PC-9 (cell line): ENCODE results near the gene DIP2C. TPM values are rescaled to one million over a fixed set of nuclear protein-coding genes. Genes with fewer than 3 reads are reported as not detected.

Experiments used
- BruUV-seq: library from RNA; stranded (reverse); fragments of 400-500 nt; replicated peaks from 2 replicates; lab custom pipeline; 2021; lab: Mats Ljungman, UMichigan
- CTCF ChIA-PET: fragments of 300-600 bp; sonication (Branson Sonifier 250); formaldehyde crosslinking; loops from one replicate; lab custom pipeline; 2022; ENCODE audit warnings: antibody characterized with exemption; lab: Charles Lee
- POLR2A ChIA-PET: fragments of 300-600 bp; sonication (Branson Sonifier 250); formaldehyde crosslinking; loops from one replicate; lab custom pipeline; 2022; ENCODE audit warnings: antibody characterized with exemption; ENCODE audit not compliant: unreplicated experiment; lab: Charles Lee
- DNase-seq, 2 experiments: peaks; one replicate each; pipeline versions ENCODE4 v3.0.0 to v3.0.0-alpha.2; 2015 to 2022; ENCODE audit warnings: mixed read lengths in 1 of 2
- H2AFZ ChIP-seq: fragments of 200-600 bp; sonication (generic); 2 replicates; pipeline ENCODE4 v1.8.1; 2017; ENCODE audit warnings: antibody characterized with exemption
- H3F3A ChIP-seq: fragments of 200-600 bp; sonication (generic); 2 replicates; pipeline ENCODE4 v1.8.1; 2017; ENCODE audit warnings: antibody characterized with exemption, mild to moderate bottlenecking, low read depth; ENCODE audit not compliant: insufficient read depth
- H3K27ac ChIP-seq: fragments of 200-600 bp; sonication (generic); 2 replicates; pipeline ENCODE4 v1.6.1; 2016; ENCODE audit warnings: mixed run types
- H3K27me3 ChIP-seq: fragments of 200-600 bp; sonication (generic); 2 replicates; pipeline ENCODE4 v1.6.1; 2016; ENCODE audit warnings: low read depth, mixed run types; ENCODE audit not compliant: insufficient read depth
- H3K36me3 ChIP-seq: fragments of 200-600 bp; sonication (generic); 2 replicates; pipeline ENCODE4 v1.6.1; 2016; ENCODE audit warnings: low read depth, mixed run types
- H3K4me1 ChIP-seq: fragments of 200-600 bp; sonication (generic); replicated peaks from 2 replicates; pipeline ENCODE4 v1.6.1; 2016; ENCODE audit warnings: mixed run types; ENCODE audit not compliant: insufficient read depth
- H3K4me2 ChIP-seq: fragments of 200-600 bp; sonication (generic); 2 replicates; pipeline ENCODE4 v1.6.1; 2017; ENCODE audit warnings: mixed run types
- H3K4me3 ChIP-seq: fragments of 200-600 bp; sonication (generic); 2 replicates; pipeline ENCODE4 v1.6.1; 2016; ENCODE audit warnings: mixed run types
- H3K79me2 ChIP-seq: fragments of 200-600 bp; sonication (generic); 2 replicates; pipeline ENCODE4 v1.6.1; 2017; ENCODE audit warnings: low read depth, mixed run types
- H3K9me2 ChIP-seq: fragments of 200-600 bp; sonication (generic); 2 replicates; pipeline ENCODE4 v1.8.1; 2017; ENCODE audit warnings: mild to moderate bottlenecking; ENCODE audit not compliant: insufficient read depth
- H3K9me3 ChIP-seq: fragments of 200-600 bp; sonication (generic); 2 replicates; pipeline ENCODE4 v1.8.1; 2016; ENCODE audit warnings: low read depth; ENCODE audit not compliant: insufficient read depth
- H4K20me1 ChIP-seq: fragments of 200-600 bp; sonication (generic); 2 replicates; pipeline ENCODE4 v1.8.1; 2017; ENCODE audit not compliant: insufficient read depth
- CTCF ChIP-seq: fragments of 200-600 bp; sonication (generic); conservative IDR thresholded peaks from 2 replicates; pipeline ENCODE4 v1.6.1; 2017; ENCODE audit warnings: mixed run types, antibody characterized with exemption, mild to moderate bottlenecking, moderate library complexity
- EZH2 ChIP-seq: fragments of 200-600 bp; sonication (generic); IDR thresholded peaks from 2 replicates; pipeline ENCODE4 v1.8.0; 2017; ENCODE audit warnings: antibody characterized with exemption, low read depth
- intact Hi-C: fragments of 100-400 bp; cut with micrococcal nuclease; formaldehyde crosslinking; loops from one replicate; pipeline ENCODE4 v1.10.0; 2022; ENCODE audit not compliant: unreplicated experiment
- total RNA-seq: library from RNA; stranded (reverse); gene quantifications from 2 replicates; pipeline ENCODE4 v1.2.3, GENCODE V29; 2021

Gene DIP2C
- total RNA-seq, 1 experiment from 2014 or later, result 0.83 TPM

- ChIA-PET CTCF (no interaction called here), POLR2A (no interaction called here)
- Histone ChIP-seq H3F3A (no peaks in the 10 kb centered on the region), H3K27me3 (peaks cover 10% of the 10 kb centered on the region; the same call in 1 of the 2 replicates), H3K4me3 (no peak overlapping the region), H3K4me2 (no peak overlapping the region), H3K79me2 (no peaks in the 10 kb centered on the region), H3K27ac (no peak overlapping the region), H2AFZ (no peak overlapping the region), H3K4me1 (no peaks in the 10 kb centered on the region), H4K20me1 (no peaks in the 10 kb centered on the region), H3K9me3 (no peaks in the 10 kb centered on the region), H3K36me3 (no peaks in the 10 kb centered on the region), H3K9me2 (no peaks in the 10 kb centered on the region)
- no peak for TF ChIP-seq CTCF
- no peak for DNase-seq
- intact Hi-C loops, result no loop called here
- BruUV-seq, result no TSS peak
Measured at GRCh38 chr10:675532-675931, 13.9 kb downstream of the DIP2C start.

- Histone ChIP-seq H3K4me3 (no peak overlapping the region), H3K4me1 (no peaks in the 10 kb centered on the region), H3K27ac (no peak overlapping the region), H3K4me2 (no peak overlapping the region), H3K36me3 (no peaks in the 10 kb centered on the region), H3F3A (no peaks in the 10 kb centered on the region; the same call in 1 of the 2 replicates), H3K79me2 (no peaks in the 10 kb centered on the region), H4K20me1 (no peaks in the 10 kb centered on the region), H3K9me2 (no peaks in the 10 kb centered on the region), H3K9me3 (no peaks in the 10 kb centered on the region), H3K27me3 (no peaks in the 10 kb centered on the region), H2AFZ (no peak overlapping the region)
- no peak for DNase-seq
- TF ChIP-seq EZH2 (no peak), CTCF (no peak)
- intact Hi-C loops, result no loop called here
- POLR2A ChIA-PET, result no interaction called here
- BruUV-seq, result no TSS peak
- CTCF ChIA-PET, result no interaction called here
Measured at GRCh38 chr10:673492-673891, 16.0 kb downstream of the DIP2C start.

GRCh38 chr10:672992-673391 lies 16.5 kb downstream of the DIP2C start:
- Histone ChIP-seq H2AFZ (no peak overlapping the region), H3K27me3 (no peaks in the 10 kb centered on the region), H4K20me1 (no peaks in the 10 kb centered on the region), H3K9me2 (no peaks in the 10 kb centered on the region), H3F3A (peaks cover 4% of the 10 kb centered on the region; the same call in 1 of the 2 replicates), H3K27ac (no peak overlapping the region), H3K36me3 (no peaks in the 10 kb centered on the region), H3K4me3 (no peak overlapping the region), H3K4me2 (no peak overlapping the region), H3K9me3 (no peaks in the 10 kb centered on the region; the same call in 1 of the 2 replicates), H3K4me1 (no peaks in the 10 kb centered on the region), H3K79me2 (no peaks in the 10 kb centered on the region)
- TF ChIP-seq EZH2, result no peak
- TF ChIP-seq CTCF, result no peak
- POLR2A ChIA-PET, result no interaction called here
- CTCF ChIA-PET, result no interaction called here
- no peak for DNase-seq
- BruUV-seq, result no TSS peak
- intact Hi-C loops, result no loop called here
